Sigmoid colon (tissue), 7 donors: Measurements from ENCODE around the gene PRDM1. TPM values are rescaled to one million over a fixed set of nuclear protein-coding genes. Genes with fewer than 3 reads are reported as not detected.

Experiments used
- DNase-seq: peaks from one replicate; pipeline ENCODE4 v3.0.0-alpha.2; 2019
- H3K27ac ChIP-seq, 4 donors: fragments of 200-600 bp; sonication (generic); one replicate each; pipeline ENCODE4 v1.5.1; 2016 to 2019; ENCODE audit warnings: mild to moderate bottlenecking in 1 of 4
- H3K27me3 ChIP-seq, 3 donors: fragments of 200-600 bp; sonication (generic); one replicate each; pipeline ENCODE4 v1.5.1; 2019; ENCODE audit warnings: mild to moderate bottlenecking in 1 of 3
- H3K36me3 ChIP-seq, 4 donors: fragments of 200-600 bp; sonication (generic); one replicate each; pipeline ENCODE4 v1.5.1; 2016 to 2019
- H3K4me1 ChIP-seq, 4 donors: fragments of 200-600 bp; sonication (generic); one replicate each; pipeline ENCODE4 v1.5.1; 2017 to 2019
- H3K4me3 ChIP-seq, 4 donors: fragments of 200-600 bp; sonication (generic); one replicate each; pipeline ENCODE4 v1.5.1; 2017 to 2019; ENCODE audit warnings: mild to moderate bottlenecking in 2 of 4, moderate library complexity in 1 of 4
- H3K9me3 ChIP-seq, 4 donors: fragments of 200-600 bp in 3 of 4; sonication (generic) in 3 of 4; one replicate each; pipeline versions ENCODE4 v1.5.1 to v1.6.1; 2013 to 2019
- CTCF ChIP-seq, 4 experiments: fragments of 450-650 bp in 3 of 4; fragments of 200-600 bp in 1 of 4; IDR thresholded peaks; one replicate each; pipeline ENCODE4 v1.5.1; 2016 to 2019; ENCODE audit warnings: antibody characterized with exemption in 4 of 4, mild to moderate bottlenecking in 3 of 4, moderate library complexity in 2 of 4
- EP300 ChIP-seq, 4 donors: sonication (generic); formaldehyde crosslinking; IDR thresholded peaks; one replicate each; pipeline ENCODE4 v1.6.1; 2017; ENCODE audit warnings: antibody characterized with exemption in 4 of 4
- POLR2A ChIP-seq, 2 donors: fragments of 450-650 bp; IDR thresholded peaks; one replicate each; pipeline ENCODE4 v1.6.1; 2016; ENCODE audit warnings: antibody characterized with exemption in 2 of 2, mild to moderate bottlenecking in 2 of 2, moderate library complexity in 2 of 2
- POLR2AphosphoS5 ChIP-seq, 4 donors: sonication (generic); formaldehyde crosslinking; IDR thresholded peaks; one replicate each; pipeline ENCODE4 v1.6.1; 2017; ENCODE audit warnings: antibody characterized with exemption in 4 of 4
- WGBS, 2 donors: extraction: QIAGEN DNeasy Blood & Tissue Kit; methylation state at CpG; one replicate each; pipeline ENCODE4 v1.1.7; 2013; 5-methylcytosine and 5-hydroxymethylcytosine counted together
- intact Hi-C: fragments of 100-400 bp; cut with DNase I; formaldehyde crosslinking; loops from one replicate; pipeline ENCODE4 v1.15.1; 2023
- polyA plus RNA-seq, 3 donors: library from polyadenylated mRNA; stranded (reverse); fragments of 200-250 nt; gene quantifications; one replicate each; pipeline ENCODE4 v1.2.3, GENCODE V29; 2013
- total RNA-seq, 4 donors: library from RNA; depleted of rRNA; stranded (reverse); fragments of >200 nt; gene quantifications; one replicate each; pipeline ENCODE4 v1.1.0, GENCODE V29; 2016
- donor health status: healthy with polysubstance abuse.
- donor health status: Bipolar disorder and iron deficiency.
- donor health status: healthy.

PRDM1 gene
- total and polyA plus RNA-seq, 7 donors = 0.55 to 17.6 (median 1.6) TPM

- TF ChIP-seq POLR2A (IDR thresholded peaks at IDR 0.05) (no peak), POLR2AphosphoS5 (IDR thresholded peaks at IDR 0.05) (no peak), CTCF (IDR thresholded peaks at IDR 0.05) (no peak), EP300 (IDR thresholded peaks at IDR 0.05) (no peak)
- WGBS, 2 donors = 80 to 82% methylated on average over 6 of the region's 6 CpGs
- H3K27me3 ChIP-seq = no peaks in the 10 kb centered on the region
- H3K4me3 ChIP-seq = no peak overlapping the region
- H3K27ac ChIP-seq = no peak overlapping the region
- intact Hi-C loops = no loop called here
- no peaks in the 10 kb centered on the region for H3K36me3 ChIP-seq
- H3K4me1 ChIP-seq = no peaks in the 10 kb centered on the region
- no peaks in the 10 kb centered on the region for H3K9me3 ChIP-seq
- no peak for DNase-seq
These were observed 52.0 kb downstream of the PRDM1 start for GRCh38 chr6:106138151-106138550.

- WGBS, 2 donors = 57 to 86% methylated on average over 9 of the region's 9 CpGs
- Histone ChIP-seq H3K4me3 (no peak overlapping the region), H3K36me3 (no peaks in the 10 kb centered on the region), H3K27me3 (no peaks in the 10 kb centered on the region), H3K9me3 (no peaks in the 10 kb centered on the region), H3K27ac (no peak overlapping the region), H3K4me1 (no peaks in the 10 kb centered on the region)
- DNase-seq = no peak
- TF ChIP-seq CTCF (IDR thresholded peaks at IDR 0.05) (no peak), EP300 (IDR thresholded peaks at IDR 0.05) (no peak), POLR2AphosphoS5 (IDR thresholded peaks at IDR 0.05) (no peak), POLR2A (IDR thresholded peaks at IDR 0.05) (no peak)
- intact Hi-C loops = no loop called here
These were observed 55.5 kb downstream of the PRDM1 start for GRCh38 chr6:106141441-106142237.

GRCh38 chr6:106142876-106143431 is 56.8 kb downstream of the PRDM1 start:
- no peak overlapping the region for H3K27ac ChIP-seq
- no peaks in the 10 kb centered on the region for H3K27me3 ChIP-seq
- no peak for TF ChIP-seq POLR2AphosphoS5 (IDR thresholded peaks at IDR 0.05)
- TF ChIP-seq CTCF (IDR thresholded peaks at IDR 0.05) = no peak
- no peak for TF ChIP-seq POLR2A (IDR thresholded peaks at IDR 0.05)
- TF ChIP-seq EP300 (IDR thresholded peaks at IDR 0.05) = no peak
- H3K4me1 ChIP-seq = no peaks in the 10 kb centered on the region
- no peak overlapping the region for H3K4me3 ChIP-seq
- H3K9me3 ChIP-seq = no peaks in the 10 kb centered on the region
- no peak for DNase-seq
- intact Hi-C loops = no loop called here
- no peaks in the 10 kb centered on the region for H3K36me3 ChIP-seq
- WGBS, 2 donors = 83 to 90% methylated on average over 2 of the region's 2 CpGs

- H3K4me1 ChIP-seq = no peaks in the 10 kb centered on the region
- H3K27me3 ChIP-seq = no peaks in the 10 kb centered on the region
- TF ChIP-seq CTCF (IDR thresholded peaks at IDR 0.05) (no peak), POLR2AphosphoS5 (IDR thresholded peaks at IDR 0.05) (no peak), POLR2A (IDR thresholded peaks at IDR 0.05) (no peak), EP300 (IDR thresholded peaks at IDR 0.05) (no peak)
- H3K27ac ChIP-seq = no peak overlapping the region
- H3K9me3 ChIP-seq = no peaks in the 10 kb centered on the region
- 88 to 94% methylated on average over 12 of the region's 12 CpGs for WGBS, 2 donors
- no peaks in the 10 kb centered on the region for H3K36me3 ChIP-seq
- no peak overlapping the region for H3K4me3 ChIP-seq
- intact Hi-C loops = no loop called here
- DNase-seq = no peak
These were observed 57.5 kb downstream of the PRDM1 start for GRCh38 chr6:106143665-106144064.
